Measurements from ENCODE around the gene NRG2.

NRG2 gene

GRCh38 chr5:139870677-139871076 is 172.4 kb downstream of the NRG2 start:
- H3K4me3 ChIP-seq (ENCODE audit: low read depth, low read length) = no peak overlapping the region
- TF ChIP-seq CTCF (IDR thresholded peaks at IDR 0.05; ENCODE audit: low read depth, low read length) = no peak
- TF ChIP-seq MAX (IDR thresholded peaks at IDR 0.05; ENCODE audit: low read depth, low read length) = no peak
- no peak for TF ChIP-seq MYC (IDR thresholded peaks at IDR 0.05; ENCODE audit: low read depth, low read length)
- TF ChIP-seq POLR2A (IDR thresholded peaks at IDR 0.05; ENCODE audit: extremely low read depth, insufficient read length) = no peak
- DNase-seq (ENCODE audit: low read depth) = no peak

GRCh38 chr5:139869042-139869790 is 173.9 kb downstream of the NRG2 start:
- TF ChIP-seq MYC (IDR thresholded peaks at IDR 0.05; ENCODE audit: low read depth, low read length) = no peak
- no peak for TF ChIP-seq CTCF (IDR thresholded peaks at IDR 0.05; ENCODE audit: low read depth, low read length)
- no peak for TF ChIP-seq POLR2A (IDR thresholded peaks at IDR 0.05; ENCODE audit: extremely low read depth, insufficient read length)
- TF ChIP-seq MAX (IDR thresholded peaks at IDR 0.05; ENCODE audit: low read depth, low read length) = no peak
- H3K4me3 ChIP-seq (ENCODE audit: low read depth, low read length) = no peak overlapping the region
- DNase-seq (ENCODE audit: low read depth) = no peak

GRCh38 chr5:139867581-139867980 is 175.5 kb downstream of the NRG2 start:
- TF ChIP-seq MAX (IDR thresholded peaks at IDR 0.05; ENCODE audit: low read depth, low read length) = no peak
- TF ChIP-seq MYC (IDR thresholded peaks at IDR 0.05; ENCODE audit: low read depth, low read length) = no peak
- TF ChIP-seq CTCF (IDR thresholded peaks at IDR 0.05; ENCODE audit: low read depth, low read length) = no peak
- TF ChIP-seq POLR2A (IDR thresholded peaks at IDR 0.05; ENCODE audit: extremely low read depth, insufficient read length) = no peak
- no peak for DNase-seq (ENCODE audit: low read depth)
- H3K4me3 ChIP-seq (ENCODE audit: low read depth, low read length) = no peak overlapping the region

- no peak for DNase-seq (ENCODE audit: low read depth)
- no peak overlapping the region for H3K4me3 ChIP-seq (ENCODE audit: low read depth, low read length)
- TF ChIP-seq CTCF (IDR thresholded peaks at IDR 0.05; ENCODE audit: low read depth, low read length) (no peak), POLR2A (IDR thresholded peaks at IDR 0.05; ENCODE audit: extremely low read depth, insufficient read length) (no peak), MAX (IDR thresholded peaks at IDR 0.05; ENCODE audit: low read depth, low read length) (no peak), MYC (IDR thresholded peaks at IDR 0.05; ENCODE audit: low read depth, low read length) (no peak)
These were observed 176.0 kb downstream of the NRG2 start for GRCh38 chr5:139867109-139867508.

- no peak for TF ChIP-seq CTCF (IDR thresholded peaks at IDR 0.05; ENCODE audit: low read depth, low read length)
- TF ChIP-seq MAX (IDR thresholded peaks at IDR 0.05; ENCODE audit: low read depth, low read length) = no peak
- TF ChIP-seq POLR2A (IDR thresholded peaks at IDR 0.05; ENCODE audit: extremely low read depth, insufficient read length) = no peak
- TF ChIP-seq MYC (IDR thresholded peaks at IDR 0.05; ENCODE audit: low read depth, low read length) = no peak
- H3K4me3 ChIP-seq (ENCODE audit: low read depth, low read length) = no peak overlapping the region
- no peak for DNase-seq (ENCODE audit: low read depth)
These were observed 178.2 kb downstream of the NRG2 start for GRCh38 chr5:139864716-139865483.

Data from NB4 (cell line).